Parathyroid adenoma (tissue), 2 donors: Measurements from ENCODE around the gene PRPF31.

ENCODE experiments used
- H2AFZ ChIP-seq: fragments of 300-600 bp; sonication (generic); one replicate; pipeline ENCODE4 v1.7.0; 2017; ENCODE audit warnings: antibody characterized with exemption, mild to moderate bottlenecking
- H3K27ac ChIP-seq: fragments of 300-600 bp; sonication (generic); one replicate; pipeline ENCODE4 v1.7.0; 2017
- H3K27me3 ChIP-seq: fragments of 300-600 bp; sonication (generic); one replicate; pipeline ENCODE4 v1.7.0; 2017; ENCODE audit warnings: low read length; ENCODE audit not compliant: control insufficient read depth, insufficient read depth
- H3K36me3 ChIP-seq: fragments of 300-600 bp; sonication (generic); one replicate; pipeline ENCODE4 v1.7.0; 2017; ENCODE audit warnings: low read length; ENCODE audit not compliant: control insufficient read depth, insufficient read depth
- H3K4me1 ChIP-seq: fragments of 300-600 bp; sonication (generic); one replicate; pipeline ENCODE4 v1.7.0; 2017; ENCODE audit warnings: control low read depth
- H3K4me2 ChIP-seq: fragments of 300-600 bp; sonication (generic); one replicate; pipeline ENCODE4 v1.7.0; 2017; ENCODE audit warnings: low read length
- H3K4me3 ChIP-seq: fragments of 300-600 bp; sonication (generic); one replicate; pipeline ENCODE4 v1.7.0; 2017; ENCODE audit warnings: low read depth, low read length
- H3K79me2 ChIP-seq: fragments of 300-600 bp; sonication (generic); one replicate; pipeline ENCODE4 v1.7.0; 2017; ENCODE audit warnings: control low read depth
- H3K9ac ChIP-seq: fragments of 300-600 bp; sonication (generic); one replicate; pipeline ENCODE4 v1.7.0; 2017; ENCODE audit warnings: mild to moderate bottlenecking
- H3K9me3 ChIP-seq: fragments of 300-600 bp; sonication (generic); one replicate; pipeline ENCODE4 v1.7.0; 2017; ENCODE audit warnings: low read length; ENCODE audit not compliant: control insufficient read depth
- CTCF ChIP-seq: fragments of 300-600 bp; sonication (generic); IDR thresholded peaks from one replicate; pipeline ENCODE4 v1.7.0; 2017; ENCODE audit warnings: antibody characterized with exemption, mild to moderate bottlenecking
- donor health status: primary hyperparathyroidism.

PRPF31 gene

GRCh38 chr19:54100561-54100960 lies 15.0 kb upstream of the PRPF31 start, which contains the start of gene OSCAR:
Gene OSCAR (minus strand): TSS chr19:54100803. CDS start chr19:54100792, 11 bp downstream.
- H2AFZ ChIP-seq = no peak within 1 kb of the TSS

GRCh38 chr19:54102421-54103169 lies 13.0 kb upstream of the PRPF31 start, which contains the start of gene NDUFA3:
Gene NDUFA3 (plus strand): TSS chr19:54102855. CDS start chr19:54102879, 24 bp downstream.
- Histone ChIP-seq H3K79me2 (peaks cover 16% of the 10 kb centered on the region), H3K4me3 (peak within 1 kb of the TSS; percentile 74)
- TF ChIP-seq CTCF = no peak

More at GRCh38 chr19:54100561-54100960, 15.0 kb upstream of the PRPF31 start, which contains the start of gene OSCAR:
- H3K27me3 ChIP-seq = no peaks in the 10 kb centered on the region
- no peak within 1 kb of the TSS for H3K4me2 ChIP-seq
- no peak within 1 kb of the TSS for H3K9ac ChIP-seq
- TF ChIP-seq CTCF = no peak
- H3K79me2 ChIP-seq = peaks cover 16% of the 10 kb centered on the region
- H3K4me1 ChIP-seq = no peaks in the 10 kb centered on the region
- no peak within 1 kb of the TSS for H3K27ac ChIP-seq
- no peak within 1 kb of the TSS for H3K4me3 ChIP-seq
- H3K9me3 ChIP-seq = no peaks in the 10 kb centered on the region
- H3K36me3 ChIP-seq = no peaks in the 10 kb centered on the region

GRCh38 chr19:54104998-54105715 lies 10.4 kb upstream of the PRPF31 start:
- no peak overlapping the region for H3K9ac ChIP-seq

More at GRCh38 chr19:54102421-54103169, 13.0 kb upstream of the PRPF31 start, which contains the start of gene NDUFA3:
- Histone ChIP-seq H2AFZ (peak within 1 kb of the TSS; percentile 94), H3K9ac (peak within 1 kb of the TSS; percentile 42), H3K9me3 (no peaks in the 10 kb centered on the region), H3K4me2 (peak within 1 kb of the TSS; percentile 83), H3K27ac (peak within 1 kb of the TSS; percentile 60), H3K4me1 (no peaks in the 10 kb centered on the region), H3K27me3 (no peaks in the 10 kb centered on the region), H3K36me3 (no peaks in the 10 kb centered on the region)

GRCh38 chr19:54105796-54106195 lies 9.8 kb upstream of the PRPF31 start:
- Histone ChIP-seq H3K9me3 (no peaks in the 10 kb centered on the region), H3K36me3 (no peaks in the 10 kb centered on the region), H3K27ac (no peak overlapping the region), H3K4me3 (no peak overlapping the region), H3K79me2 (peaks cover 16% of the 10 kb centered on the region), H3K4me1 (no peaks in the 10 kb centered on the region), H3K27me3 (no peaks in the 10 kb centered on the region), H3K4me2 (no peak overlapping the region), H3K9ac (no peak overlapping the region), H2AFZ (no peak overlapping the region)
- no peak for TF ChIP-seq CTCF

More at GRCh38 chr19:54104998-54105715, 10.4 kb upstream of the PRPF31 start:
- no peaks in the 10 kb centered on the region for H3K4me1 ChIP-seq
- H3K79me2 ChIP-seq = peaks cover 16% of the 10 kb centered on the region
- H3K4me2 ChIP-seq = no peak overlapping the region
- no peak overlapping the region for H2AFZ ChIP-seq
- H3K9me3 ChIP-seq = no peaks in the 10 kb centered on the region
- TF ChIP-seq CTCF = no peak
- no peaks in the 10 kb centered on the region for H3K36me3 ChIP-seq
- H3K27me3 ChIP-seq = no peaks in the 10 kb centered on the region
- H3K27ac ChIP-seq = no peak overlapping the region
- no peak overlapping the region for H3K4me3 ChIP-seq
